Epithelial cell of umbilical artery (primary cell): ENCODE data around the gene TRMT2A. TPM values are rescaled to one million over a fixed set of nuclear protein-coding genes. Genes with fewer than 3 reads are reported as not detected.

Experiments used
- total RNA-seq: library from RNA; depleted of rRNA; stranded (reverse); fragments of >200 nt; gene quantifications from 2 replicates; pipeline ENCODE4 v1.2.3, GENCODE V29; 2014

The TRMT2A gene
- 42.2 and 45.1 TPM in 2 replicates for total RNA-seq

DNA sequence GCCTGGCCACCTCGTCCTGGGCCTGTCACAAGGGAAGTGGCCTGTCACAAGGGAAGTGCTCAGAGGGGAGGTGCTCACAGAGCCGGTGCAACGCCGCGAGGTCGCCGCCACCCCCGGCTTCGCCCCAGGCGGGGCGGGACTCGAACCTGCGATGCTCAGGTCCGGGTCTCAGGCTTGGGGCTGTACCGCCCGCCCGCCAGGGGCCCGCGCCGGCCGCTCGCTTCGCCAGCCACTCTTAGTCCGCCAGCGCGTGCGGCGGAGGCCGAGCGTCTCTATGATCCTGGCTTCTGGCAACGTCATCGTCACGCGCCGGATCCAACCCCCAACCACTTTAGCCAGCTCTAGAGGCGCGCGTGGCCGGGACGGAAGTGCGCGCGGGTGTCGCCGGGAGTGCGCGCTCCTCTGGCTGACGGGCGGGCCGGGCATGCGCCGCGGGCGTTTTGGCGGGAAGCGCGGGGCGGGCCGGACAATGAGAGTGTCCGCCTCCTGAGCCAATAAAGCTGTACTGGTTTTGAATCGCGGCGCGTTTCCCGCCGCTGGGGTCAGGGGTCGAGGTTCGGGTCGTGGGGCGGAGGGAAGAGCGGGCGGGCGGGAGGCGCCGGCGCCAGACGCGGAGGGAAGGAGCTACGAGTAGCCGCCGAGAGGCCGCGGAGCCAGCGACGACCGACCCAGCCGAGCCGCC is at the start of gene TRMT2A:
TSS of gene TRMT2A (minus strand) at position 276 of the 682 bp plus-strand sequence. CDS start 320 bp downstream, outside the sequence.

DNA sequence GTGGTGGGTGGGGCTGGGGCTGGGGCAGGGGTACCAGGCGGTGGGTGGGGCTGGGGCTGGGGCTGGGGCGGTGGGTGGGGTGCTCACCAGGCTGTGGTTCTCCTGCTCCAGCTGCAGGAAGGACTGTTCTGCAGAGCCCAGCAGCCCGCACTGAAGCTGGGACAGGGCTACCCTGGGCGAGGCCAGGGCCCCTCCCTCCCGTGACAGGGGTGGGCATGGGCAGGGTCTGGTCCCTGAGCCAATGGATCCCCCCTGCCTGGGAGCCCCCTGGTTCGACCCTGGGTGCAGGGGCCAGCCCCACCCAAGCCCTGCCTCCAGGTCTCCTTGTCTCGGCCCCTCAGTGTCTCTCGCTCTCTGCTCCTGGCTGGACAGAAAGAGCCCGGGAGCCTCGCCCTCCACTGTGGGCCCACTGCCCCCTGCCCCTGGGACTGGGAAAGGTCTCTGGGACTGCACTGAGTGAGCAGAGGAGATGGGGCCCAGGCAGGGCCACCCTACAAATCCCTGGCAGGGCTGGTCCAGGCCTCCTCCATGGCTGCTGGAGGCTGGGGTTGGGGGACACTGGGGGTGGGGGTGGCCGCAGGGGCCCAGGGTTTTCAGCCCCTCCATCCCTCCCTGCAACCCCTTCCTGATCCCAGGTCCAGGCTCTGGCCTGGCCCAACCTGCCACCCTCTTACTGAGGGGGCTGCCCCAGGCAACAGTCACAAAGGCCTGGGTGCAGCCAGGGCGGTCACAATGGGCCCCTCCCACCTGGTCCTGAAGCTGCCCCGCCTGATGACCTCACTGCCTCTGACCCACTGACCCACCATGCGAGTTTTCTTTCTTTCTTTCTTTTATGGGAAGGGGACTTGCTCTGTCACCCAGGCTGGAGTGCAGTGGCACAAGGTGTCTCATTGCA is 33.6 kb upstream of the TRMT2A start, which contains the start of gene CCDC188:
TSS of gene CCDC188 (minus strand) at position 675 of the 895 bp plus-strand sequence. CDS start at position 606, 69 bp downstream.

GRCh38 chr22:20131597-20131858 is 14.5 kb upstream of the TRMT2A start, which contains the start of gene ZDHHC8:
Gene ZDHHC8 (plus strand): TSS chr22:20131804. CDS start chr22:20131948, 144 bp downstream.

DNA sequence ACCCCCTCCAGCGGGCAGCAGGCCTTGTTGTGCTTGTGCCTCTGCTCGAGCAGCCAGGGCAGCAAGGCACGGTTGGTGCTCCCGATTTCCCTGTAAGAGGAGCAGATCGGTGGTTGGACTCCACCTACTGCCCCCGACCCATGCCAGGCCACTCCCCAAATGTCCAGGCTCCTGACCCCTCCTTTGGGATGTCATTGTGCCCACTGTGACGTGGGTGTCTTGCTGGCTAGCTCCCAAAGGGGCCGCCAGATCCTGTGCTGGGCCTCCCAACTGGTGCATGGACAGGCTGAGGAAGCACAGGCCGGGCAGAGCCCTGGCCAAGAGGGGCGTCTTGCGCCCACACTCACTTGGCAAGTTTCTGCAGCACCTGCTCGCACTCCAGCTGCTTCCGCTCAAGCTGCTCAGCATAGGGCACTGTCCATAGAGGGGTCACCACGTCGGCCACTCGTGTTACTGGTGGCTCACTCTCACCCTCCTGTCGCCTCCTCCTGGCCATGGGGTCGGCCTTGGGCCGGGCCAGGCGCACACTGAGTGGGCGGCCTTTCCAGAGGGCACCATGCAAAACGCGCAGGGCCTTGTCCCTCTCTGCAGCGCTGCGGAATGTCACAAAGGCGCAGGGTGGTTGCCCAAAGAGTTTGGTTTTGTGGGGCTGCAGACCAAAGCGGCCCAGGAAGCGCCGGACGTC is 1.2 kb downstream of the TRMT2A start, which contains the start of gene RANBP1:
TSS of gene RANBP1 (plus strand) at position 414 of the 685 bp plus-strand sequence. CDS start at position 495, 81 bp downstream.

DNA sequence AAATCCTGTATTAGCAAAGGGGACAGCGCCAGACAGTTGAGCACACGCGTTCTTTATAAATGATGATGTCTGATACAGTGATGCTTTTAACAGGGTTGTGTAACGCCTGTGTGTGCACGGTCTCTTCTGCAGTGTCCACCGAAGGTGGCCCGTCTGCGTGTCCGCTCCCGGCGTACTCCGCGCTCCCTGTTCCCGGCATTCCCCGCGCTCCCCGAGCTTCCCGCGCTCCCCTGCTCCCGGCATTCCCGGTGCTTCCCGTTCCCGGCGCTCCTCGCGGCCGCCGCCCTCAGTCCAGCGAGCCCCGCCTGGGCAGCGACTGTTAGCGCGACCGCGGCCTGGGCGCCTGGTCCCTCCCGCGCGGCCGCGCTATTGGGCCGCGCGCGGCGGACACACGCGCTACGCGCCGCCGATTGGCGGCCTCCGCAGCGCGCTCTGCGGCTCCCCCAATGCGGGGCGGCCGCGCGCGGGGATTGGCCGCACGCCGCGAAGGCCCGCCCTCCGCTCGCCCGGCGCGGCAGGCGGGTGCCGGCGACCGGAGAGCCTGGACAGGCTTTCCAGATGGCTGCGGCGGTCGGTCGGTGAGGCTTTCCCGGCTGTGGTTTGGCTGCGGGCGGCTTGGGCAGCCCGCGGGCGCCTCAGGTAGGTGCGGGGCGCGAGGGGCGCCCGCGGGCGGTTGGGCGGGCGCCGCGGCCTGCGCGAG is 37.1 kb downstream of the TRMT2A start, which contains the start of gene DGCR8:
TSS of gene DGCR8 (plus strand) at position 497 of the 700 bp plus-strand sequence. CDS start 5,723 bp downstream, outside the sequence.

Other genes starting within 250 kb of the TRMT2A start
- 242 and 256 TPM in 2 replicates for gene COMT, start 175.5 kb downstream of the TRMT2A start, total RNA-seq
- gene TXNRD2, start 175.4 kb downstream of the TRMT2A start, total RNA-seq, result 220 and 237 TPM in 2 replicates
- 59.1 and 103 TPM in 2 replicates for gene ARVCF, start 100.4 kb downstream of the TRMT2A start, total RNA-seq
- gene TANGO2, start 96.1 kb downstream of the TRMT2A start, total RNA-seq, result 43.2 and 54.6 TPM in 2 replicates
- 24.8 and 26.0 TPM in 2 replicates for gene DGCR8, start 37.0 kb downstream of the TRMT2A start, total RNA-seq
- 276 and 841 TPM in 2 replicates for gene RANBP1, start 1.1 kb downstream of the TRMT2A start, total RNA-seq
- 5.5 and 6.2 TPM in 2 replicates for gene ZDHHC8, start 14.6 kb upstream of the TRMT2A start, total RNA-seq
- 0.97 and 3.3 TPM in 2 replicates for gene CCDC188, start 33.8 kb upstream of the TRMT2A start, total RNA-seq
- gene RTN4R, start 151.1 kb upstream of the TRMT2A start, total RNA-seq, result 0.61 and 0.65 TPM in 2 replicates
- gene DGCR6L, start 202.8 kb upstream of the TRMT2A start, total RNA-seq, result 54.4 and 57.8 TPM in 2 replicates